ENCODE measurements around the gene RAB11FIP3.

DNA sequence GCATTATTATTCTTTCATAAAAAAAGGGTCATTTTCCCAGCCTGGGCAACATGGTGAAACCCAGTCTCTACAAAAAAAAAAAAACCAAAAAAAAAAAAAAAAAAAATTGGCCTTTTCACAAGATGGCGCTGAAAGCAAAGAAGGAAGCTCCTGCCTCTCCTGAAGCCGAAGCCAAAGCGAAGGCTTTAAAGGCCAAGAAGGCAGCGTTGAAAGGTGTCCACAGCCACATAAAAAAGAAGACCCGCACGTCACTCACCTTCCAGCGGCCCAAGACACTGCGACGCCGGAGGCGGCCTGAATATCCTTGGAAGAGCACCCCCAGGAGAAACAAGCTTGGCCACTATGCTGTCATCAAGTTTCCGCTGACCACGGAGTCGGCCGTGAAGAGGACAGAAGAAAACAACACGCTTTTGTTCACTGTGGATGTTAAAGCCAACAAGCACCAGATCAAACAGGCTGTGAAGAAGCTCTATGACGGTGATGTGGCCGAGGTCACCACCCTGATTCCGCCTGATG is 38.8 kb upstream of the RAB11FIP3 start:
- no peak for TF ChIP-seq CTCF (IDR thresholded peaks at IDR 0.05)
- no peak for TF ChIP-seq EP300 (IDR thresholded peaks at IDR 0.05)
- TF ChIP-seq POLR2A (IDR thresholded peaks at IDR 0.05), result no peak

Data from stomach (tissue), 4 donors.